ENCODE results near the gene HS1BP3.

HS1BP3 gene

DNA sequence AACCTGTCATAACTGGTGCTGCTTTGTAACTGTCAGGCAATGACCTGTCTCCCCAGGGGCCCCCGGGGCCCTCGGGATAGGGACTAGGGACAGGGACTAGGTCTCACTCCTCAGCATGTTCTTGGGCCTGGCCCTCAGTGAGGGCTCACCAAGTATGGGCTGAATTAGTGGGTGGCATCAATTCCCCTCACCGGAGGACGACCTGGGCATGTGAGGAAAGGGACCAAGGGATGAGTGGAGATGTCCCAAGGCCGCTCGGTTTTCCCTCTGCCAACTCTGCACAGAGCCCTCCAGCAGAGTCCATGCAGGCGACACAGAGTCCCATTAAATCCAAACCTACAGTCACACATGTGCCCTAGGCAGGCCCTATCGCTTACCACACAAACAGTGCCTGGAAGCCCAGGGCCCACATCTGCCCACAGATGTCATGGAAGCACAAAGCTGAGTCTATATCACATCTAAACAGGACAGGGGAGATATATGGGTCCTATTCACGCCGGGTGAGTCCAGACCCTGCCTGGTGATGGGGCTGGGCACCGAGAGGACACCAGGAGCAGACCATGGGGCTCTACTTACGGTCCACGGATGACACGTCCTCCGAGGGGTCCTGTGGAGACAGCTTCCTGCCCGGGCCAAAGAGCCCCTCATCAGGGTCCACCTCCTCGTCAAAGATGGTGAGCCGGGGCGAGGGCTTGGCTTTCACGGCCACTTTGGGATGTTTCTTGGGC is 26.6 kb downstream of the HS1BP3 start:
- TF ChIP-seq EGR1 (IDR thresholded peaks at IDR 0.05): no peak
- TF ChIP-seq, protein P1, sequence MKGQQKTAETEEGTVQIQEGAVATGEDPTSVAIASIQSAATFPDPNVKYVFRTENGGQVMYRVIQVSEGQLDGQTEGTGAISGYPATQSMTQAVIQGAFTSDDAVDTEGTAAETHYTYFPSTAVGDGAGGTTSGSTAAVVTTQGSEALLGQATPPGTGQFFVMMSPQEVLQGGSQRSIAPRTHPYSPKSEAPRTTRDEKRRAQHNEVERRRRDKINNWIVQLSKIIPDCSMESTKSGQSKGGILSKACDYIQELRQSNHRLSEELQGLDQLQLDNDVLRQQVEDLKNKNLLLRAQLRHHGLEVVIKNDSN (IDR thresholded peaks at IDR 0.05): no peak
- TF ChIP-seq ZBTB7A (IDR thresholded peaks at IDR 0.05; ENCODE audit: low read depth): no peak
- TF ChIP-seq RAD21 (IDR thresholded peaks at IDR 0.05; ENCODE audit: low read depth): no peak
- no peak for TF ChIP-seq NFIC (IDR thresholded peaks at IDR 0.05)
- no peak for TF ChIP-seq FOXM1 (IDR thresholded peaks at IDR 0.05; ENCODE audit: borderline replicate concordance, low read depth)
- no peak for TF ChIP-seq TAF1 (IDR thresholded peaks at IDR 0.05; ENCODE audit: low read depth)
- TF ChIP-seq TEAD4 (IDR thresholded peaks at IDR 0.05): no peak
- no peak for TF ChIP-seq MAX (IDR thresholded peaks at IDR 0.05)
- TF ChIP-seq YY1 (IDR thresholded peaks at IDR 0.05; ENCODE audit: low read depth): no peak
- TF ChIP-seq CEBPB (IDR thresholded peaks at IDR 0.05): no peak
- TF ChIP-seq TCF12 (IDR thresholded peaks at IDR 0.05; ENCODE audit: low read depth): no peak
- no peak for TF ChIP-seq EP300 (IDR thresholded peaks at IDR 0.05; ENCODE audit: borderline replicate concordance)
- TF ChIP-seq CREB1 (IDR thresholded peaks at IDR 0.05; ENCODE audit: low read depth): no peak
- TF ChIP-seq REST (IDR thresholded peaks at IDR 0.05; ENCODE audit: low read depth): no peak

GRCh38 chr2:20623741-20624155 is 27.1 kb downstream of the HS1BP3 start:
- TF ChIP-seq CEBPB (IDR thresholded peaks at IDR 0.05): no peak
- no peak for TF ChIP-seq TCF12 (IDR thresholded peaks at IDR 0.05; ENCODE audit: low read depth)
- no peak for TF ChIP-seq CREB1 (IDR thresholded peaks at IDR 0.05; ENCODE audit: low read depth)
- no peak for TF ChIP-seq RAD21 (IDR thresholded peaks at IDR 0.05; ENCODE audit: low read depth)
- no peak for TF ChIP-seq ZBTB7A (IDR thresholded peaks at IDR 0.05; ENCODE audit: low read depth)
- no peak for TF ChIP-seq MAX (IDR thresholded peaks at IDR 0.05)
- no peak for TF ChIP-seq TAF1 (IDR thresholded peaks at IDR 0.05; ENCODE audit: low read depth)
- no peak for TF ChIP-seq EP300 (IDR thresholded peaks at IDR 0.05; ENCODE audit: borderline replicate concordance)
- TF ChIP-seq FOXM1 (IDR thresholded peaks at IDR 0.05; ENCODE audit: borderline replicate concordance, low read depth): no peak
- TF ChIP-seq REST (IDR thresholded peaks at IDR 0.05; ENCODE audit: low read depth): no peak
- no peak for TF ChIP-seq EGR1 (IDR thresholded peaks at IDR 0.05)
- TF ChIP-seq NFIC (IDR thresholded peaks at IDR 0.05): no peak
- no peak for TF ChIP-seq YY1 (IDR thresholded peaks at IDR 0.05; ENCODE audit: low read depth)
- no peak for TF ChIP-seq TEAD4 (IDR thresholded peaks at IDR 0.05)
- TF ChIP-seq, protein P1 (IDR thresholded peaks at IDR 0.05): no peak

DNA sequence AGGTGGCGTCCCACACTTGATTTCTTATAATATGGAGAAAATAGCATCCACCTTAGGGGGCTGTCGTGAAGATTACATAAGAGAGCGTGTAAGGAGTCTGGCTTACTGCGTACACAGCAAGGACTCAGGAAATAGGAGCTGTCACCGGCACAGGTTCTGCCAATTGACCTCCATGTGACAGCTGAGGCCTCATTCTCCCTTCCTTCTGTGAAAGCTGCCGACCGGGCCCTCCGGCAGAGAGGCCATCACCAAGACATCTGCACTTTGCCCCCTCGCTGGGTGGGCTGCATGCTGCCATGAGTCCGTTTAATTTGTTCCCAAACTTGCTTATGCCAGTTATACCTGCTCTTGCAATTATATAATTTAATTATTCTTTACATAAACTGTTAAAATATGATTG is 27.7 kb downstream of the HS1BP3 start:
- TF ChIP-seq, protein P1 (IDR thresholded peaks at IDR 0.05): no peak
- TF ChIP-seq EGR1 (IDR thresholded peaks at IDR 0.05) (no peak), TCF12 (IDR thresholded peaks at IDR 0.05; ENCODE audit: low read depth) (no peak), TEAD4 (IDR thresholded peaks at IDR 0.05) (no peak), YY1 (IDR thresholded peaks at IDR 0.05; ENCODE audit: low read depth) (no peak)

GRCh38 chr2:20622731-20623130 is 28.2 kb downstream of the HS1BP3 start:
- no peak for TF ChIP-seq TEAD4 (IDR thresholded peaks at IDR 0.05)
- no peak for TF ChIP-seq TAF1 (IDR thresholded peaks at IDR 0.05; ENCODE audit: low read depth)
- no peak for TF ChIP-seq MAX (IDR thresholded peaks at IDR 0.05)
- no peak for TF ChIP-seq NFIC (IDR thresholded peaks at IDR 0.05)
- no peak for TF ChIP-seq CREB1 (IDR thresholded peaks at IDR 0.05; ENCODE audit: low read depth)
- TF ChIP-seq, protein P1 (IDR thresholded peaks at IDR 0.05): no peak
- TF ChIP-seq YY1 (IDR thresholded peaks at IDR 0.05; ENCODE audit: low read depth): no peak
- no peak for TF ChIP-seq CEBPB (IDR thresholded peaks at IDR 0.05)
- TF ChIP-seq EP300 (IDR thresholded peaks at IDR 0.05; ENCODE audit: borderline replicate concordance): no peak
- TF ChIP-seq EGR1 (IDR thresholded peaks at IDR 0.05): no peak
- no peak for TF ChIP-seq TCF12 (IDR thresholded peaks at IDR 0.05; ENCODE audit: low read depth)
- no peak for TF ChIP-seq ZBTB7A (IDR thresholded peaks at IDR 0.05; ENCODE audit: low read depth)
- TF ChIP-seq FOXM1 (IDR thresholded peaks at IDR 0.05; ENCODE audit: borderline replicate concordance, low read depth): no peak
- no peak for TF ChIP-seq REST (IDR thresholded peaks at IDR 0.05; ENCODE audit: low read depth)
- no peak for TF ChIP-seq RAD21 (IDR thresholded peaks at IDR 0.05; ENCODE audit: low read depth)
